ENCODE measurements around the gene PLA2G2F. TPM values are rescaled to one million over a fixed set of nuclear protein-coding genes. Genes with fewer than 3 reads are reported as not detected.
"Not testable (repeated sequence)": the region's sequence is repeated elsewhere in the genome, so short reads cannot be mapped to it uniquely, and the experiment has no call there.

PLA2G2F gene
- total RNA-seq, 2 donors from 2014 or later: not detected

DNA sequence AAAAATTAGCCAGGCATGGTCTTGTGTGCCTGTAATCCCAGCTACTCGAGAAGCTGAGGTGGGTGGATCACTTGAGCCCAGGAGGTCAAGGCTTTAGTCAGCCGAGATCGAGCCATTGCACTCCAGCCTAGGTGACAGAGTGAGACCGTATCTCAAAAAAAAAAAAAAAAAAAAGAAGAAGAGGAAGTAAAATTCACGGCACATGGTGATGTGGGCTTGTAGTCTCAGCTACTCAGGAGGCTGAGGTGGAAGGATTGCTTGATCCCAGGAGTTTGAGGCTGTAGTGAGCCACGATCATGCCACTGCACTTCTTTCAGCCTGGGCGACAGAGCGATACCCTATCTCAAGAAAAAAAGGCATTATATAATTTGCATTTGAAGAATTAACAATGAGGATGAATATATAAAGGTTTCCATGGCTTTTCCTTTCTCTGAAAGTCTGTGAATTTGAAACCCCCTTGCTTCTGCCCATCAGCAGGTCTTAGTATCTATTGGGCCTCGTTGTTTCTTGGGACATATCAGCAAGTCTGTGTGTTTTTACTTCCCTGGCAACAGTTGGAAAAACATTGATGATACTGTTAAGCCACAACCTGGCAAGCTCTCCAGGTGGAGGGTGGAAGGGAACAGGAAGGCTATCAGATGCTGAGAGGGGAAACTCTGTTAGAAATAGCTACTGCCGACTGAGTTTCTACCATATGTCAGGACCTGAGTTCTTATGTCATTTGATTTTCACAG is 15.2 kb upstream of the PLA2G2F start:
- intact Hi-C loops (cut with DNase I): no loop called here

DNA sequence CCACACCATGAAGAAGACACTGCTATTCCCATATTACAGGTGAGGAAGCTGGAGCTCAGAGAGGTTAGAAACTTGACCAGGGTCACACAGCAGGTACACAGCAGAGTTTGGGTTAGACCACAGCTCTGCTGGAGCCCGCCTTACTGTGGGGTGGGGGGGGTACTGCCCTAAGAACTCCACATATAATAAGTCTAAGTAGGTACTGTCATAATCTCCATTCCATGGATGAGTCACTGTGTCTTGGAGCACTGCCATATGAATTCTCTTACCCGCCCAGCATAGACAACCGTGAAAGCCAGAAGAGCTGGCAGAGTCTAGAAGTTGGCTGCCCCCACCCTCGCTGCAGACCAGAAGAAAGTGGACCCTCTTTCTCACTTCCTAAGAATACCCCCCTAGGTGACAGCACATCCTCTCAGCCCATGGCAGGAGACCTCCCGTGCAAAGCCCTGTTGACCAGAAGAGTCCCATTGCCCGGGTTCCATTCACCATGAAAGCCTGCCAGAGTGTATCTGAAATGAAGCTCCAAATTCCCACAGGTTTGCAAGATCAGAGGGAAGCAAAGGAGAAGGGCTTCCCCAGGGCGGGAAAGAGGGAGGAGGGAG is 14.6 kb upstream of the PLA2G2F start:
- peak; percentile 63 for DNase-seq
- no peaks in the 10 kb centered on the region for H3K36me3 ChIP-seq

More for the DNA sequence above, 15.2 kb upstream of the PLA2G2F start:
- no peak for DNase-seq
- H3K27me3 ChIP-seq: no peaks in the 10 kb centered on the region
- no peak overlapping the region for H3K4me3 ChIP-seq
- no peak overlapping the region for H3K27ac ChIP-seq
- H3K9me3 ChIP-seq: no peaks in the 10 kb centered on the region
- no peaks in the 10 kb centered on the region for H3K36me3 ChIP-seq
- no peak overlapping the region for H3K9ac ChIP-seq (ENCODE audit: low read depth in 2 of 2, low read length in 2 of 2)
- no peak for TF ChIP-seq CTCF (IDR thresholded peaks at IDR 0.05)
- peaks cover 4% of the 10 kb centered on the region for H3K4me1 ChIP-seq

GRCh38 chr1:20125100-20125499 is 14.0 kb upstream of the PLA2G2F start:
- no peak for DNase-seq

More for the DNA sequence above, 14.6 kb upstream of the PLA2G2F start:
- TF ChIP-seq CTCF (IDR thresholded peaks at IDR 0.05): no peak
- H3K9me3 ChIP-seq: no peaks in the 10 kb centered on the region
- H3K27ac ChIP-seq: no peak overlapping the region
- intact Hi-C loops (cut with DNase I): no loop called here
- H3K27me3 ChIP-seq: no peaks in the 10 kb centered on the region
- H3K4me1 ChIP-seq: peaks cover 4% of the 10 kb centered on the region
- H3K4me3 ChIP-seq: no peak overlapping the region
- H3K9ac ChIP-seq (ENCODE audit: low read depth in 2 of 2, low read length in 2 of 2): no peak overlapping the region

DNA sequence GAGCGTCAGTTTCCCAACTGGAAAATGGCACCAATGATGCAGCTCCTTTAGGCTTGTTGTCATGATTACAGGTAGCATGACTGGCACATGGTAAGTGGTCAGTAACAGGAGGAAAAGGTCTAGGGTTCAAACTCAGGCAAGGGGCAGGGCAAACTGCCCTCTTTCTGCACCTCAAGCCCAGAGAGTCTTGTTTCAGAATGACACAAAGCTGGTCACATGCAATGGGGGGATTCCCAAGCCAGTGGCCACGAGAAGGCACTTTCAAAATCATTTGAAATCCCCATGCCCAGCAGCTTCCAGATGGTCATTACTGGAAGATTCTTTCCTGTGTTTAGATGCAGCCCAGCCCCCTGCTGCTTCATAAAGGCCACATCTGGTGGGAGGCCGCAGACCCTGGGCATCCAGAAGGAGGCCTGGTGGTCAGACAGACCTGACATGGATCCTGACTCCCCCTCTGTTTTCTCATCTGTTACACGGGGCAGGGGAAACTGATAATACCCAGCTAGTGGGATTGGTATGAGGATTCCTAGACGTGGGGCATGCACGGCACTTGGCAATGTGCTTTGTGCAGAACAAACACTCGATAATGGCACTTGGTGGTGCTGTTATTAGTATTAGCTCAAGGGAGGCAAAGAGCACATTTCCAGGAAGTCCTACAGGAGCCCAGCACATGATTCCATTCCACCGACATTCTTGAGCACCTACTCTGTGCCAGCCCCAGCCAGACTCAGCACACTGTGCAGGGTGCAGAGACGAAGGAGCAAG is 12.9 kb upstream of the PLA2G2F start:
- Histone ChIP-seq H3K9ac (ENCODE audit: low read depth in 2 of 2, low read length in 2 of 2) (no peak overlapping the region), H3K27me3 (no peaks in the 10 kb centered on the region), H3K4me1 (peaks cover 4% of the 10 kb centered on the region), H3K4me3 (no peak overlapping the region), H3K27ac (no peak overlapping the region), H3K36me3 (no peaks in the 10 kb centered on the region), H3K9me3 (no peaks in the 10 kb centered on the region)
- no peak for DNase-seq
- TF ChIP-seq CTCF (IDR thresholded peaks at IDR 0.05): no peak
- intact Hi-C loops (cut with DNase I): no loop called here

More at GRCh38 chr1:20125100-20125499, 14.0 kb upstream of the PLA2G2F start:
- no peak for TF ChIP-seq CTCF (IDR thresholded peaks at IDR 0.05)
- intact Hi-C loops (cut with DNase I): no loop called here
- Histone ChIP-seq H3K9me3 (no peaks in the 10 kb centered on the region), H3K27ac (no peak overlapping the region), H3K4me1 (peaks cover 4% of the 10 kb centered on the region), H3K36me3 (no peaks in the 10 kb centered on the region), H3K4me3 (no peak overlapping the region), H3K27me3 (no peaks in the 10 kb centered on the region), H3K9ac (ENCODE audit: low read depth in 2 of 2, low read length in 2 of 2) (no peak overlapping the region)

DNA sequence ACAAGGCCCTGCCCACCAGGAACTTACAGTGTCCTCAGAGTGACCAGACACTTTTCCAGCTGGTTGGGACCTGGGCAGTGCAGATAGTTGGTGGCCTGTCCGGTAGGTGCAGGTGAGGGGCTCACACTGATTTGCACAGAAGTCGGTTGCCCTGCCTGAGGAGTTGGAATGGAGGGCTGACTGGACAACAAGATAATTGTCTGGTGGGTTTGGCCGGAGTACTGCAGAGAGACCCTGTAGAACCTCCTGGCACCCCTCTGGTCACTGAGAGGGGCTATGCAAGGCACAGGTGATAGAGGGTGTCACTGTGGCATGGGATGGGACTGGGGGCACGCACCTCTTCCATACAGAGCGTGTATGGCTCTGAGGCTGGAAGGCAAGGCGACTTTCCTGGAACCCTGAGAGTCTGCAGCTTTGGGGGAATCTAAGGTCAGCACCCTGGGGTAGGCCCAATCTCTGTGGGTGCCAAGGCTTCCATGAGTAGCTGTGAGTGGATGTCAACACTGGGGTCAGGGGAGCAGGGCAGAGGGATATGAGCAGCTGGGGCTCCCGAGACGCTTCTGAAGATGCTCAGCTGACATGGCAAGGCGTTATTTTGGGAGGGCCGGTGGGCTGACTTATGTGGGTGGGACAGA is 12.2 kb upstream of the PLA2G2F start:
- H3K4me1 ChIP-seq: peaks cover 4% of the 10 kb centered on the region
- TF ChIP-seq CTCF (IDR thresholded peaks at IDR 0.05): no peak
- DNase-seq: no peak
- H3K27me3 ChIP-seq: no peaks in the 10 kb centered on the region
- H3K9ac ChIP-seq (ENCODE audit: low read depth in 2 of 2, low read length in 2 of 2): no peak overlapping the region
- H3K36me3 ChIP-seq: no peaks in the 10 kb centered on the region
- H3K9me3 ChIP-seq: no peaks in the 10 kb centered on the region
- no peak overlapping the region for H3K4me3 ChIP-seq
- intact Hi-C loops (cut with DNase I): no loop called here
- H3K27ac ChIP-seq: no peak overlapping the region

DNA sequence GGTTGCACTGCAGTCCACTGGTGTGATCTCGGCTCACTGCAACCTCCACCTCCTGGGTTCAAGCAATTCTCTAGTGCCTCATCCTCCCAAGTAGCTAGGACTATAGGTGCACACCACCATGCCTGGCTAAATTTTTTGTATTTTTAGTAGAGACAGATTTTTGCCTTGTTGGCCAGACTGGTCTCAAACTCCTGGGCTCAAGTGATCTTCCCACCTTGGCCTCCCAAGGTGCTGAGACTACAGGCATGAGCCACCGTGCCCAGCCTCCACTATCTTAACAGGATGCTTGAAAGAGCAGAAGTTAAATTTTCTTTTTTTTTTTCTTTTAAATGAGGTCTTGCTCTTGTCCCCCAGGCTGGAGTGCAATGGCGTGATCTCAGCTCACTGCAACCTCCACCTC is 8.6 kb upstream of the PLA2G2F start:
- H3K27ac ChIP-seq; H3K4me1 ChIP-seq; H3K9me3 ChIP-seq; DNase-seq; H3K9ac ChIP-seq (ENCODE audit: low read depth in 2 of 2, low read length in 2 of 2); H3K27me3 ChIP-seq; H3K4me3 ChIP-seq; intact Hi-C loops (cut with DNase I); H3K36me3 ChIP-seq: not testable (repeated sequence)
